ENCODE results near the gene ABCA13.

Gene ABCA13

DNA sequence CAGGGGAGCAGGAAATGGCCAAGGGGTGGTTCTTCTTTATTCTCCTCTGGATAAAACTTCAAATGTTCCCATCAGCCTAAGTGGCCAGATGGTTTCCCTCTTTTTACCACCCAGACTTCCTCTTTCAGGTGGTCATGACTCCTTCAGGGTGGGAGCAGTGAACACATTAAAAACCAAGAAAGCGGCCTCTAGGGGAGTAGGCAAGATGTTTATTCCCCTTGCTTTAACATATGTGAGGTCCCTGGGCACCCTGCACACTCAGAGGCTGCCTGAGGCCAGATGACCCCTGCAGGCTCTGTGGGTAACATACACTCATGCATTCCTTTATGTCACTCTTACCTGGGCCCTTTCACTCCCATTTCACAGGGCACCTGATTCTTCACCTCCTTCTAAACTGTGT is 357.4 kb downstream of the ABCA13 start:
- Histone ChIP-seq H3K36me3 (replicated peaks; ENCODE audit: low read depth, low read length) (no peaks in the 10 kb centered on the region), H3K27me3 (ENCODE audit: low read depth, low read length) (no peaks in the 10 kb centered on the region), H4K20me1 (ENCODE audit: insufficient read depth, low read length) (no peaks in the 10 kb centered on the region), H3K4me1 (ENCODE audit: low read length) (no peaks in the 10 kb centered on the region), H2AFZ (ENCODE audit: low read depth, low read length) (no peak overlapping the region), H3K27ac (ENCODE audit: low read length) (no peak overlapping the region), H3K79me2 (ENCODE audit: low read length) (no peaks in the 10 kb centered on the region), H3K4me3 (ENCODE audit: low read length) (no peak overlapping the region), H3K9me3 (ENCODE audit: insufficient read depth, low read length) (no peaks in the 10 kb centered on the region), H3K4me2 (ENCODE audit: low read length) (no peak overlapping the region), H3K9ac (ENCODE audit: low read length) (no peak overlapping the region)
- TF ChIP-seq EZH2phosphoT487 (IDR thresholded peaks at IDR 0.05; ENCODE audit: low read depth) = no peak
- TF ChIP-seq, protein P1, sequence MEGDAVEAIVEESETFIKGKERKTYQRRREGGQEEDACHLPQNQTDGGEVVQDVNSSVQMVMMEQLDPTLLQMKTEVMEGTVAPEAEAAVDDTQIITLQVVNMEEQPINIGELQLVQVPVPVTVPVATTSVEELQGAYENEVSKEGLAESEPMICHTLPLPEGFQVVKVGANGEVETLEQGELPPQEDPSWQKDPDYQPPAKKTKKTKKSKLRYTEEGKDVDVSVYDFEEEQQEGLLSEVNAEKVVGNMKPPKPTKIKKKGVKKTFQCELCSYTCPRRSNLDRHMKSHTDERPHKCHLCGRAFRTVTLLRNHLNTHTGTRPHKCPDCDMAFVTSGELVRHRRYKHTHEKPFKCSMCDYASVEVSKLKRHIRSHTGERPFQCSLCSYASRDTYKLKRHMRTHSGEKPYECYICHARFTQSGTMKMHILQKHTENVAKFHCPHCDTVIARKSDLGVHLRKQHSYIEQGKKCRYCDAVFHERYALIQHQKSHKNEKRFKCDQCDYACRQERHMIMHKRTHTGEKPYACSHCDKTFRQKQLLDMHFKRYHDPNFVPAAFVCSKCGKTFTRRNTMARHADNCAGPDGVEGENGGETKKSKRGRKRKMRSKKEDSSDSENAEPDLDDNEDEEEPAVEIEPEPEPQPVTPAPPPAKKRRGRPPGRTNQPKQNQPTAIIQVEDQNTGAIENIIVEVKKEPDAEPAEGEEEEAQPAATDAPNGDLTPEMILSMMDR (IDR thresholded peaks at IDR 0.05; ENCODE audit: low read depth, low read length) = no peak

DNA sequence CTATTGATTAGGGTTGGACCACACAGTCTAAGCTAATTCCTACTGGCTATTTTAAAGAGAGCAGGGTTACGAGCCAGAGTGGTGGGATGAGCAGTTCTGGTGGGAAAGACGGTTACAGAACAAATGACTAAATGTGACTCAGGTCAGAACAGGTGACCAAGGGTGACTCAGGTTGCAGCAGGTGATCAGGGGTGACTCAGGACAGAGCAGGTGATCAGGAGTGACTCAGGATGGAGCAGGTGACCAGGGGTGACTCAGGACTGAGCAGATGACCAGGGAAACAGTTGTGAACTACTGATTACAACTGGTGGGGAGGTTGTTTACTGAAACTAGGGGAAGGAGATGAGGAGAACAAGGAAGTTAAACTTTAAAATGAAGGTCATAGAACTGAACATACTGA is 366.3 kb downstream of the ABCA13 start:
- H4K20me1 ChIP-seq (ENCODE audit: insufficient read depth, low read length) = no peaks in the 10 kb centered on the region

DNA sequence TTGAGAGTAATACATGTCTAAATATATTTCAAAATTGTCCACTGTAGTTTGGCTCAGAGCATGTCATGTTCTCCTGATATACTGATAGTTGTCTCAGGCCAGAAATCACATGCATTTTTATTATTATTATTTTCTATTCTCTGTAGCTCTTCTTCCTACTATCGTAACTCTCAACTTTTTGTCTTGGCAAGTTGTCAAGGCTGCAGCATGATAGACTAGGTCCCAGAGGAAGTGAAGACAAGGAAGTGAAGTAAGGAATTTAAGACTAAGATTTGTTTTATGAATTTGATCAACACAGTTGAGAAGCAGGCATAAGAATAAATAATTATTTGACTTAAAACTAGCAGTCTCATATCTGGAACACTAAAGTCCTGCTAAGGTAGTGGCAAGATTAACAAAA is 369.5 kb downstream of the ABCA13 start:
- Histone ChIP-seq H4K20me1 (ENCODE audit: insufficient read depth, low read length) (no peaks in the 10 kb centered on the region), H3K27ac (ENCODE audit: low read length) (no peak overlapping the region), H3K36me3 (replicated peaks; ENCODE audit: low read depth, low read length) (no peaks in the 10 kb centered on the region), H3K79me2 (ENCODE audit: low read length) (no peaks in the 10 kb centered on the region), H3K4me2 (ENCODE audit: low read length) (no peak overlapping the region), H3K9me3 (ENCODE audit: insufficient read depth, low read length) (peaks cover 3% of the 10 kb centered on the region; the same call in 1 of the 2 replicates), H3K4me3 (ENCODE audit: low read length) (no peak overlapping the region), H2AFZ (ENCODE audit: low read depth, low read length) (no peak overlapping the region), H3K4me1 (ENCODE audit: low read length) (no peaks in the 10 kb centered on the region), H3K27me3 (ENCODE audit: low read depth, low read length) (no peaks in the 10 kb centered on the region), H3K9ac (ENCODE audit: low read length) (no peak overlapping the region)
- no peak for TF ChIP-seq EZH2phosphoT487 (IDR thresholded peaks at IDR 0.05; ENCODE audit: low read depth)
- TF ChIP-seq, protein P1 (IDR thresholded peaks at IDR 0.05; ENCODE audit: low read depth, low read length) = no peak

More for the DNA sequence above, 366.3 kb downstream of the ABCA13 start:
- no peaks in the 10 kb centered on the region for H3K79me2 ChIP-seq (ENCODE audit: low read length)
- H3K27ac ChIP-seq (ENCODE audit: low read length) = no peak overlapping the region
- no peak overlapping the region for H3K4me2 ChIP-seq (ENCODE audit: low read length)
- no peak for TF ChIP-seq EZH2phosphoT487 (IDR thresholded peaks at IDR 0.05; ENCODE audit: low read depth)
- TF ChIP-seq, protein P1 (IDR thresholded peaks at IDR 0.05; ENCODE audit: low read depth, low read length) = no peak
- no peak overlapping the region for H3K4me3 ChIP-seq (ENCODE audit: low read length)
- H3K36me3 ChIP-seq (replicated peaks; ENCODE audit: low read depth, low read length) = no peaks in the 10 kb centered on the region
- no peak overlapping the region for H3K9ac ChIP-seq (ENCODE audit: low read length)
- no peaks in the 10 kb centered on the region for H3K4me1 ChIP-seq (ENCODE audit: low read length)
- peaks cover 3% of the 10 kb centered on the region; the same call in 1 of the 2 replicates for H3K9me3 ChIP-seq (ENCODE audit: insufficient read depth, low read length)
- no peak overlapping the region for H2AFZ ChIP-seq (ENCODE audit: low read depth, low read length)
- no peaks in the 10 kb centered on the region for H3K27me3 ChIP-seq (ENCODE audit: low read depth, low read length)

DNA sequence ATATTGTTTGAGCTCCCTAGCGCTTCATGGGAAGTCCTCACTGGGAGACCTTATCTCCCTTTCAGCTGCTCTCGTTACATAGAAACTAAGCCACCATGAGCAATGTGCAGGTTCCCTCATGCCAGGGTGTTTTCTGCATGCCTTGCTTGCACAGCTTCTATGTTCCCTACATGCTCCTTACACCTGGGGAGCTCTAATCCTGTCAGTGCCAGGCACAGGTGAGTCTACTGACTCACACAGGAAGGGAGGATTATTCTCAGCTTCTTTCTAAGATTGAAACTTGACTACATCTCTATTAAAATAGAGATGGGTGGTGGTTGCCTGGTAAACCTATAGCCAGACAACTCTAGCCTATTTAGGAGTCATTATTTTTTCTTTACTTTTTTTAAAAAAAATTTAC is 377.4 kb downstream of the ABCA13 start:
- Histone ChIP-seq H3K9me3 (ENCODE audit: insufficient read depth, low read length) (no peaks in the 10 kb centered on the region), H3K4me3 (ENCODE audit: low read length) (no peak overlapping the region), H3K27ac (ENCODE audit: low read length) (no peak overlapping the region), H3K9ac (ENCODE audit: low read length) (no peak overlapping the region), H2AFZ (ENCODE audit: low read depth, low read length) (no peak overlapping the region), H3K27me3 (ENCODE audit: low read depth, low read length) (no peaks in the 10 kb centered on the region), H3K4me1 (ENCODE audit: low read length) (no peaks in the 10 kb centered on the region), H4K20me1 (ENCODE audit: insufficient read depth, low read length) (no peaks in the 10 kb centered on the region), H3K36me3 (replicated peaks; ENCODE audit: low read depth, low read length) (no peaks in the 10 kb centered on the region), H3K79me2 (ENCODE audit: low read length) (no peaks in the 10 kb centered on the region), H3K4me2 (ENCODE audit: low read length) (no peak overlapping the region)
- TF ChIP-seq EZH2phosphoT487 (IDR thresholded peaks at IDR 0.05; ENCODE audit: low read depth) = no peak
- TF ChIP-seq, protein P1 (IDR thresholded peaks at IDR 0.05; ENCODE audit: low read depth, low read length) = no peak

Measured in OCI-LY3 (cell line).